ENCODE measurements around the gene MAN1B1. TPM values are rescaled to one million over a fixed set of nuclear protein-coding genes. Genes with fewer than 3 reads are reported as not detected.

The MAN1B1 gene
- total and polyA plus RNA-seq, 8 donors = 22.0 to 86.0 (median 28.4) TPM

DNA sequence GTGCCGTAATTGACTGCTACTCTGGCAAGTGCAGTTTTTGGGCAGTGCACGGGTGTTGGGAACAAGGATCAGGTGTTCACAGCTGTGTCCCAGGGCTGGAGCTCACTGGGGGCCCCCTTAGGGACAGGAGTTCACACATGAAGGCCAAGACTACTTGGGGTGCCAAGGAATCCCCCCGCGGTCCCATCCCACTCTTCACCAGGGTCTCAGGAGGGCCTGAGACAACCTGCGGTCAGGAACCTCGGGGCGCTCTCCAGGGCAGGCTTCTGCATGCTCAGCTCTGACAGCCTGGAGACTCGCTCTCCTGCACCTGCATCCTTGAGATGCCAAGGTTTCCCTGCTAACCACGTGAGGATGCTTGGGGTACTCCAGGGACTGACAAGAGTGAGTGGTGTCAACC is 2.3 kb upstream of the MAN1B1 start:
- DNase-seq = peak in 1 of 6 donors; percentile 39
- H3K4me3 ChIP-seq = no peak overlapping the region
- H3K9me3 ChIP-seq = no peaks in the 10 kb centered on the region
- 69 to 76% methylated on average over 9 of the region's 9 CpGs for WGBS, 2 donors
- H3K27ac ChIP-seq = no peak overlapping the region
- H3K27me3 ChIP-seq = no peaks in the 10 kb centered on the region
- intact Hi-C loops (cut with DNase I) = no loop called here
- no peak for FAIRE-seq
- no peak for ATAC-seq
- TF ChIP-seq, protein P1, sequence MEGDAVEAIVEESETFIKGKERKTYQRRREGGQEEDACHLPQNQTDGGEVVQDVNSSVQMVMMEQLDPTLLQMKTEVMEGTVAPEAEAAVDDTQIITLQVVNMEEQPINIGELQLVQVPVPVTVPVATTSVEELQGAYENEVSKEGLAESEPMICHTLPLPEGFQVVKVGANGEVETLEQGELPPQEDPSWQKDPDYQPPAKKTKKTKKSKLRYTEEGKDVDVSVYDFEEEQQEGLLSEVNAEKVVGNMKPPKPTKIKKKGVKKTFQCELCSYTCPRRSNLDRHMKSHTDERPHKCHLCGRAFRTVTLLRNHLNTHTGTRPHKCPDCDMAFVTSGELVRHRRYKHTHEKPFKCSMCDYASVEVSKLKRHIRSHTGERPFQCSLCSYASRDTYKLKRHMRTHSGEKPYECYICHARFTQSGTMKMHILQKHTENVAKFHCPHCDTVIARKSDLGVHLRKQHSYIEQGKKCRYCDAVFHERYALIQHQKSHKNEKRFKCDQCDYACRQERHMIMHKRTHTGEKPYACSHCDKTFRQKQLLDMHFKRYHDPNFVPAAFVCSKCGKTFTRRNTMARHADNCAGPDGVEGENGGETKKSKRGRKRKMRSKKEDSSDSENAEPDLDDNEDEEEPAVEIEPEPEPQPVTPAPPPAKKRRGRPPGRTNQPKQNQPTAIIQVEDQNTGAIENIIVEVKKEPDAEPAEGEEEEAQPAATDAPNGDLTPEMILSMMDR (IDR thresholded peaks at IDR 0.05) = no peak
- no peaks in the 10 kb centered on the region for H3K36me3 ChIP-seq
- peaks cover 0 to 5% (median 5%) of the 10 kb centered on the region in 3 donors for H3K4me1 ChIP-seq

DNA sequence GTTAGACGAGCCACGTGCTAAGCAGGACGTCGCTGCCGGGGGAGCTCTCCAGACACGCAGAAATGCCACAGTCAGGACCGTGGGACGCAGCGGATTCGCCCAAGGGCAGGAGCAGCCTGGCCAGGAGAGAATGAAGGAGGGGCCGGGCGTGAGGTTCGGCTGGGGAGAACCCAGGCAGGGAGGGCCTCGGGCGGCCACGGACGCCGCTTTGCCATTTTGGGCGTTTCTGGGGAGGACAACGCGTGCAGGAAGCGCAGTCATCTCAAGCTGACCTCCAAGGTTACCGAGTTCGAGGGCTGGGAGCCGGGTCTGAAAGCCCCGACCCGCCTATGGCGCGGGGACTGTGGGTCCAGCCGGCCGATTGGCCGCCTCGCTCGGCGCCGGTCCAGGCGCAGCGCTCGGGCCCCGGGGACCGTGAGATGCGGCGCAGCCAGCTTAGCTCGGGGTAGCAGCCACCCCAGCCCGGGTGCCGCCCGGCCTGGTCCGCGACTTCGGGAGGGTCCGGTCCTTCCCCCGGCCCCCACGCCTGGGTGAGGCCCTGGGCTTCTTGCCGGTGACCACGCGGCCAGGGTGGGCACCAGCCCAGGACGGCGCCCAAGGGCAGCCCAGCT is 760 bp upstream of the MAN1B1 start:
- Histone ChIP-seq H3K27me3 (no peaks in the 10 kb centered on the region), H3K4me1 (peaks cover 0 to 5% (median 5%) of the 10 kb centered on the region in 3 donors), H3K27ac (peak overlapping the region; percentile 83 to 92 (median 88)), H3K4me3 (peak overlapping the region; percentile 71 to 82 (median 74)), H3K9me3 (no peaks in the 10 kb centered on the region), H3K36me3 (no peaks in the 10 kb centered on the region)
- 0 to 1% methylated on average over 54 to 58 of the region's 58 CpGs for WGBS, 2 donors
- FAIRE-seq = no peak
- peak; percentile 13 to 41 (median 32) for ATAC-seq
- peak in 5 of 6 donors; percentile 43 to 82 (median 72) for DNase-seq
- intact Hi-C loops (cut with DNase I) = no loop called here
- TF ChIP-seq, protein P1 (IDR thresholded peaks at IDR 0.05) = no peak

DNA sequence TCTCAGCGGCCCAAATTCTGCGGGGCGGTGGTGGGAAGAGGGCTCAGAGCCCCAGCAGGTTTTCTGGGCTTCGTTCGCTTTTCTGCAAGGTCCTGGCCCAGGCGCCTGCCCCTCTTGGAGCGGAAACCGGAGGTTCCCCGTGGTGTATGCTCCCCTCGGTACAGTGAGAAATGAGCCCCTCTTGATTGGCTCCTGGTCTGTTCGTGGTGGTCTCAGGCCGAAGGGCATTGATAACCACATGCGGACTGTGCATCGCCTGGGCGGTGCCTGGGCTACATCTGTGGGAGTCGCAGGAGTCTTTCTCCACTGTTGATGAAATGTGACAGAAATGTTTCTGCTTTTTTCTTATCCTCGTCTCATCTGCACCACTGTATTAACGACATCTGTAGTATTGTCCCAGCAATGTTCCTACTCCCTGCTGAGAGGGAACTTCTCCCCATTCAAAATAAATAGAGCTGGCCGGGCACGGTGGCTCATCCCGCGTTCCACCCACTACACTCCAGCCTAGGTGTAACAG is 682 bp downstream of the MAN1B1 start:
- intact Hi-C loops (cut with DNase I) = no loop called here

DNA sequence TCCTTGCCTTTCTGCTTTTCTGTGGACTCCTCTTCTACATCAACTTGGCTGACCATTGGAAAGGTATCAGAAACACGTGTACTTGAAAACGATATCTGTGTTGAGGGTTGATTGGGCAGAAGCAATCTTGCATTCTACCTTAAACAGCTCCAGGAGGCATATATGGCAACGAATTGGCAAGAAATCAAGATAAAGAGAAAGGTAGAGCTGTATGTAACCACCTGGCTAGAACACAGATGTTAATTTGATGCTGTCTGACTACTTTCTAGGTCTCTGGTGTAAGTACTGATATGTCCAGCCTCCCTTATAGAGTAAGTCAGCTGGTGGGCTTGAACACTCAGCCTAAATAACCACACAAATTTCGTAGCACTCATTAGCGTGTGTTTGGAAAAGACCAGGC is 1.3 kb downstream of the MAN1B1 start:
- DNase-seq (no peak), FAIRE-seq (no peak), ATAC-seq (no peak)
- Histone ChIP-seq H3K9me3 (no peaks in the 10 kb centered on the region), H3K36me3 (peaks cover 0 to under 1% (median 0%) of the 10 kb centered on the region in 3 donors), H3K4me1 (peaks cover 0 to 5% (median 5%) of the 10 kb centered on the region in 3 donors), H3K27me3 (no peaks in the 10 kb centered on the region), H3K27ac (no peak overlapping the region), H3K4me3 (no peak overlapping the region)
- intact Hi-C loops (cut with DNase I) = no loop called here
- TF ChIP-seq, protein P1 (IDR thresholded peaks at IDR 0.05) = no peak
- WGBS, 2 donors = 51 to 52% methylated on average over 5 of the region's 5 CpGs

More for the DNA sequence above, 682 bp downstream of the MAN1B1 start:
- Histone ChIP-seq H3K27me3 (no peaks in the 10 kb centered on the region), H3K36me3 (no peaks in the 10 kb centered on the region), H3K4me1 (peaks cover 0 to 5% (median 5%) of the 10 kb centered on the region in 3 donors), H3K27ac (peak overlapping the region; percentile 77 to 92 (median 88)), H3K9me3 (no peaks in the 10 kb centered on the region), H3K4me3 (peak overlapping the region; percentile 71 to 82 (median 74))
- no peak for DNase-seq
- WGBS, 2 donors = 10 to 11% methylated on average over 21 to 22 of the region's 22 CpGs
- ATAC-seq = no peak
- TF ChIP-seq, protein P1 (IDR thresholded peaks at IDR 0.05) = no peak
- no peak for FAIRE-seq

Measured in pancreas (tissue), 10 donors.